Spinal cord (tissue), 10 donors: ENCODE results near the gene PRSS27. TPM values are rescaled to one million over a fixed set of nuclear protein-coding genes. Genes with fewer than 3 reads are reported as not detected.

Source experiments
- DNase-seq, 6 donors: peaks; one replicate each; pipeline versions ENCODE4 v3.0.0 to v3.0.0-alpha.2; 2013 to 2015; ENCODE audit warnings: low spot score in 6 of 6, low read depth in 4 of 6
- H3K27ac ChIP-seq: one replicate; pipeline ENCODE4 v1.5.1; 2013; ENCODE audit warnings: low read depth, low read length, control low read depth
- H3K27me3 ChIP-seq: one replicate; pipeline ENCODE4 v1.6.1; 2013; ENCODE audit warnings: low read length; ENCODE audit not compliant: control insufficient read depth, insufficient read depth
- H3K36me3 ChIP-seq: one replicate; pipeline ENCODE4 v1.6.1; 2013; ENCODE audit warnings: low read length; ENCODE audit not compliant: control insufficient read depth, insufficient read depth
- H3K4me1 ChIP-seq: one replicate; pipeline ENCODE4 v1.6.1; 2013; ENCODE audit warnings: low read length; ENCODE audit not compliant: control insufficient read depth, insufficient read depth
- H3K4me3 ChIP-seq: one replicate; pipeline ENCODE4 v1.5.1; 2013; ENCODE audit warnings: low read depth, low read length, control low read depth
- H3K9me3 ChIP-seq: one replicate; pipeline ENCODE4 v1.6.1; 2013; ENCODE audit warnings: low read length; ENCODE audit not compliant: control insufficient read depth, insufficient read depth
- WGBS: methylation state at CpG from one replicate; pipeline ENCODE4 v1.1.5; 2013; ENCODE audit warnings: missing lambda C conversion rate; ENCODE audit not compliant: insufficient coverage; 5-methylcytosine and 5-hydroxymethylcytosine counted together
- polyA plus RNA-seq, 2 donors: library from polyadenylated mRNA; unstranded; fragments of 120-200 nt; gene quantifications; one replicate each; pipeline ENCODE4 v1.2.1, GENCODE V29; 2013; ENCODE audit not compliant: insufficient read length in 2 of 2
- total RNA-seq, 2 donors: library from RNA; depleted of rRNA in 1 of 2; stranded (reverse); fragments of 120-200 nt in 1 of 2; fragments of >200 nt in 1 of 2; gene quantifications; one replicate each; pipeline versions ENCODE4 v1.2.3 to v1.2.4, GENCODE V29; 2013 to 2014
- donor health status: healthy.

The PRSS27 gene
- total and polyA plus RNA-seq, 4 donors = 2.1 to 11.5 (median 6.1) TPM

- Histone ChIP-seq H3K27me3 (no peaks in the 10 kb centered on the region), H3K27ac (no peak overlapping the region), H3K9me3 (no peaks in the 10 kb centered on the region), H3K4me3 (no peak overlapping the region), H3K36me3 (peaks cover 97% of the 10 kb centered on the region), H3K4me1 (peaks cover 20% of the 10 kb centered on the region)
- WGBS = 92% methylated on average over 21 of the region's 22 CpGs
- no peak for DNase-seq
These were observed 13.3 kb downstream of the PRSS27 start for GRCh38 chr16:2706611-2707311.

- WGBS = 94% methylated on average over 17 of the region's 17 CpGs
- Histone ChIP-seq H3K9me3 (no peaks in the 10 kb centered on the region), H3K4me3 (no peak overlapping the region), H3K27ac (no peak overlapping the region), H3K27me3 (no peaks in the 10 kb centered on the region), H3K4me1 (peaks cover 20% of the 10 kb centered on the region), H3K36me3 (peaks cover 99% of the 10 kb centered on the region)
- no peak for DNase-seq
These were observed 13.9 kb downstream of the PRSS27 start for GRCh38 chr16:2706085-2706484.

GRCh38 chr16:2705351-2705750 is 14.7 kb downstream of the PRSS27 start:
- Histone ChIP-seq H3K27me3 (no peaks in the 10 kb centered on the region), H3K4me1 (peaks cover 20% of the 10 kb centered on the region), H3K9me3 (no peaks in the 10 kb centered on the region), H3K36me3 (peaks cover 100% of the 10 kb centered on the region), H3K27ac (no peak overlapping the region), H3K4me3 (no peak overlapping the region)
- WGBS = 92% methylated on average over 10 of the region's 10 CpGs
- DNase-seq = no peak

GRCh38 chr16:2704983-2705275 is 15.1 kb downstream of the PRSS27 start:
- no peak for DNase-seq
- H3K27me3 ChIP-seq = no peaks in the 10 kb centered on the region
- H3K9me3 ChIP-seq = no peaks in the 10 kb centered on the region
- H3K4me1 ChIP-seq = peaks cover 20% of the 10 kb centered on the region
- WGBS = 93% methylated on average over 10 of the region's 14 CpGs
- H3K4me3 ChIP-seq = no peak overlapping the region
- H3K27ac ChIP-seq = no peak overlapping the region
- H3K36me3 ChIP-seq = peaks cover 100% of the 10 kb centered on the region

- Histone ChIP-seq H3K27me3 (no peaks in the 10 kb centered on the region), H3K9me3 (no peaks in the 10 kb centered on the region), H3K36me3 (peaks cover 100% of the 10 kb centered on the region), H3K4me3 (no peak overlapping the region), H3K27ac (no peak overlapping the region), H3K4me1 (peaks cover 20% of the 10 kb centered on the region)
- no peak for DNase-seq
- WGBS = 95% methylated on average over 24 of the region's 33 CpGs
These were observed 15.7 kb downstream of the PRSS27 start for GRCh38 chr16:2704166-2704982.

- peaks cover 100% of the 10 kb centered on the region for H3K36me3 ChIP-seq
- H3K27ac ChIP-seq = no peak overlapping the region
- no peaks in the 10 kb centered on the region for H3K27me3 ChIP-seq
- peak in 1 of 6 donors; percentile 43 for DNase-seq
- peaks cover 20% of the 10 kb centered on the region for H3K4me1 ChIP-seq
- no peak overlapping the region for H3K4me3 ChIP-seq
- H3K9me3 ChIP-seq = no peaks in the 10 kb centered on the region
- WGBS = 80% methylated on average over 28 of the region's 28 CpGs
These were observed 16.9 kb downstream of the PRSS27 start for GRCh38 chr16:2702871-2703745.

- 97% methylated on average over 13 of the region's 13 CpGs for WGBS
- H3K36me3 ChIP-seq = peaks cover 100% of the 10 kb centered on the region
- no peaks in the 10 kb centered on the region for H3K9me3 ChIP-seq
- no peak overlapping the region for H3K27ac ChIP-seq
- H3K27me3 ChIP-seq = no peaks in the 10 kb centered on the region
- peaks cover 20% of the 10 kb centered on the region for H3K4me1 ChIP-seq
- DNase-seq = no peak
- no peak overlapping the region for H3K4me3 ChIP-seq
These were observed 17.6 kb downstream of the PRSS27 start for GRCh38 chr16:2702438-2702825.

- peaks cover 100% of the 10 kb centered on the region for H3K36me3 ChIP-seq
- H3K27ac ChIP-seq = no peak overlapping the region
- 92% methylated on average over 28 of the region's 29 CpGs for WGBS
- no peaks in the 10 kb centered on the region for H3K27me3 ChIP-seq
- no peaks in the 10 kb centered on the region for H3K9me3 ChIP-seq
- no peak overlapping the region for H3K4me3 ChIP-seq
- DNase-seq = no peak
- peaks cover 20% of the 10 kb centered on the region for H3K4me1 ChIP-seq
These were observed 18.1 kb downstream of the PRSS27 start for GRCh38 chr16:2701713-2702437.

- no peaks in the 10 kb centered on the region for H3K27me3 ChIP-seq
- H3K4me1 ChIP-seq = peaks cover 20% of the 10 kb centered on the region
- no peak for DNase-seq
- no peak overlapping the region for H3K4me3 ChIP-seq
- no peak overlapping the region for H3K27ac ChIP-seq
- 90% methylated on average over 15 of the region's 15 CpGs for WGBS
- no peaks in the 10 kb centered on the region for H3K9me3 ChIP-seq
- peaks cover 99% of the 10 kb centered on the region for H3K36me3 ChIP-seq
These were observed 18.8 kb downstream of the PRSS27 start for GRCh38 chr16:2701272-2701671.
